ENCODE results near the gene ISG15.

The ISG15 gene

DNA sequence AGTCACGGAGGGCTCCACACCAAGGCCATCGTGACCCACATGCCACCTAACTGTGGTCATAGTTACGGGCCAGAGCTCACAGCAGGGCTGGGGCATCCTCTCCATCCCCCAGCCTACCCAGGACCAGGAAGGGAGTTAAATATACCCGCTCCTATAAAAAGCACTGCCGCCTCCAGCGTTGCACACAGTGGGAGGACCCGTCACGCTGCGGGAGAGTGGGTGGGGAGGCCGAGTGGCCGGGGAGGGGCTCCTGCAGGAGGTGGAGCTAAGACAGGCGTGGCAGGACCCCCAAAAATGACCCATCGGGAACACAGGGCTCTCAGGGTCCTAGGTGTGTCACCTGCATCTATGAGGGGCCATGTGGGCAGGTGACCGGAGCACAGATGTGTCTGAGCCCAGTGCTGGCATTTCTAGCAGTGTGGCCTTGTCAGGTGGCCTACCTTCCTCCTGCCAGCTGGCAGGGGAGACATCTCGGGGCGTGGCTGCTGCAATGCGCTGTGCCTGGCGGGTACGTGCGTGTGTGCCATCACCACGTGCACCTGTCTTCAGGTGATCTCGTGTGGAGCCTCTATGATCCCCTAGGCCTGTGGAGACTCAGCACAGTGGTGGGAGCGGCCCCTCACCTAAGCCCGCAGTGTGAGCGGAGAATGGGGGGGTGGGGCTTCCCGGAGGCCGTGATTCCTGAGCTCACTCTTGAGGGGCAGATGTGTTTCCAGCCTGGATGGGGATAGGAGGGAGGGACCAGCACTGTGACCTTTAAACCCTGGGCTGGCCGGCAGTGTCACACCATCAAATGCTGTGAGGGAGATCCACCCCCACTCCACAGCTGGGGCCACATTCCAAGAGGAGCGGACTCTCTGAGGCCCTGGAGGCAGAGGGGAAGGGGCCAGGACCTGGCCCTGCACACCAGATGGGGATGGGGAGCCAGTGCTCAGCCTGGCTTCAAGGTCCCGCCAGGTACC is 24.4 kb downstream of the ISG15 start:
- Histone ChIP-seq H3K36me3 (ENCODE audit: insufficient read depth, low read length) (no peaks in the 10 kb centered on the region), H3K9ac (ENCODE audit: low read length) (no peak overlapping the region), H3K4me3 (ENCODE audit: low read depth, low read length, poor library complexity, severe bottlenecking) (no peak overlapping the region), H3K27ac (ENCODE audit: low read depth, low read length, poor library complexity, severe bottlenecking) (no peak overlapping the region), H3K27me3 (ENCODE audit: insufficient read depth, low read length) (peaks cover 12% of the 10 kb centered on the region; the same call in 1 of the 2 replicates), H3K9me3 (ENCODE audit: low read length) (no peaks in the 10 kb centered on the region), H4K20me1 (ENCODE audit: insufficient read depth, low read length) (no peaks in the 10 kb centered on the region), H3K79me2 (ENCODE audit: insufficient read depth, low read length) (no peaks in the 10 kb centered on the region), H3K4me1 (ENCODE audit: insufficient read depth, low read length, severe bottlenecking) (peaks cover 3% of the 10 kb centered on the region), H3K9me2 (ENCODE audit: low read depth, low read length) (no peaks in the 10 kb centered on the region), H2AFZ (ENCODE audit: low read length) (no peak overlapping the region), H3F3A (ENCODE audit: insufficient read depth, low read length) (no peaks in the 10 kb centered on the region), H3K4me2 (ENCODE audit: low read length) (no peak overlapping the region)
- TF ChIP-seq CTCF (IDR thresholded peaks at IDR 0.05; ENCODE audit: low read length) (no peak), EZH2 (IDR thresholded peaks at IDR 0.05; ENCODE audit: borderline replicate concordance, low read length) (no peak)

- no peaks in the 10 kb centered on the region for H3K9me2 ChIP-seq (ENCODE audit: low read depth, low read length)
- H4K20me1 ChIP-seq (ENCODE audit: insufficient read depth, low read length), result no peaks in the 10 kb centered on the region
- H3K4me3 ChIP-seq (ENCODE audit: low read depth, low read length, poor library complexity, severe bottlenecking), result no peak overlapping the region
- H3K79me2 ChIP-seq (ENCODE audit: insufficient read depth, low read length), result no peaks in the 10 kb centered on the region
- H3K4me2 ChIP-seq (ENCODE audit: low read length), result no peak overlapping the region
- no peak for TF ChIP-seq CTCF (IDR thresholded peaks at IDR 0.05; ENCODE audit: low read length)
- no peak for TF ChIP-seq EZH2 (IDR thresholded peaks at IDR 0.05; ENCODE audit: borderline replicate concordance, low read length)
- no peaks in the 10 kb centered on the region for H3K9me3 ChIP-seq (ENCODE audit: low read length)
- H3K36me3 ChIP-seq (ENCODE audit: insufficient read depth, low read length), result no peaks in the 10 kb centered on the region
- no peaks in the 10 kb centered on the region for H3F3A ChIP-seq (ENCODE audit: insufficient read depth, low read length)
- H3K9ac ChIP-seq (ENCODE audit: low read length), result no peak overlapping the region
- H3K27me3 ChIP-seq (ENCODE audit: insufficient read depth, low read length), result peaks cover 12% of the 10 kb centered on the region; the same call in 1 of the 2 replicates
- no peak overlapping the region for H3K27ac ChIP-seq (ENCODE audit: low read depth, low read length, poor library complexity, severe bottlenecking)
- H3K4me1 ChIP-seq (ENCODE audit: insufficient read depth, low read length, severe bottlenecking), result no peaks in the 10 kb centered on the region
- H2AFZ ChIP-seq (ENCODE audit: low read length), result no peak overlapping the region
Observed at GRCh38 chr1:1038694-1039093, 25.4 kb downstream of the ISG15 start.

- no peaks in the 10 kb centered on the region for H3K79me2 ChIP-seq (ENCODE audit: insufficient read depth, low read length)
- no peaks in the 10 kb centered on the region for H3K9me3 ChIP-seq (ENCODE audit: low read length)
- no peak overlapping the region for H3K9ac ChIP-seq (ENCODE audit: low read length)
- H4K20me1 ChIP-seq (ENCODE audit: insufficient read depth, low read length), result no peaks in the 10 kb centered on the region
- no peaks in the 10 kb centered on the region for H3K9me2 ChIP-seq (ENCODE audit: low read depth, low read length)
- no peaks in the 10 kb centered on the region for H3K36me3 ChIP-seq (ENCODE audit: insufficient read depth, low read length)
- H3K4me1 ChIP-seq (ENCODE audit: insufficient read depth, low read length, severe bottlenecking), result no peaks in the 10 kb centered on the region
- no peaks in the 10 kb centered on the region for H3F3A ChIP-seq (ENCODE audit: insufficient read depth, low read length)
- H2AFZ ChIP-seq (ENCODE audit: low read length), result no peak overlapping the region
- peaks cover 12% of the 10 kb centered on the region; the same call in 1 of the 2 replicates for H3K27me3 ChIP-seq (ENCODE audit: insufficient read depth, low read length)
- no peak overlapping the region for H3K27ac ChIP-seq (ENCODE audit: low read depth, low read length, poor library complexity, severe bottlenecking)
- TF ChIP-seq EZH2 (IDR thresholded peaks at IDR 0.05; ENCODE audit: borderline replicate concordance, low read length), result no peak
- TF ChIP-seq CTCF (IDR thresholded peaks at IDR 0.05; ENCODE audit: low read length), result no peak
- H3K4me2 ChIP-seq (ENCODE audit: low read length), result no peak overlapping the region
- H3K4me3 ChIP-seq (ENCODE audit: low read depth, low read length, poor library complexity, severe bottlenecking), result no peak overlapping the region
Observed at GRCh38 chr1:1039145-1039910, 26.0 kb downstream of the ISG15 start.
